ENCODE data around the gene HM13. TPM values are rescaled to one million over a fixed set of nuclear protein-coding genes. Genes with fewer than 3 reads are reported as not detected.

Gene HM13
- total and polyA plus RNA-seq, 9 of the 15 experiments (the other 6 are each of a cell fraction or from before 2014, with no cell fraction given), result 7.7 to 136 (median 74.5) TPM

GRCh38 chr20:31606804-31607639, 92.8 kb downstream of the HM13 start (continued):
- TF ChIP-seq SRSF1 (IDR thresholded peaks at IDR 0.05; ENCODE audit: low read depth, low read length) (no peak), ZNF445 (CRISPR knock-in tag; IDR thresholded peaks at IDR 0.05; ENCODE audit: low read depth) (no peak), PRDM10 (IDR thresholded peaks at IDR 0.05; ENCODE audit: partially characterized antibody) (peak; percentile 78), L3MBTL2 (IDR thresholded peaks at IDR 0.05) (peak; percentile 40; the same call in 1 of the 2 replicates), PHF8 (IDR thresholded peaks at IDR 0.05; ENCODE audit: borderline replicate concordance, low read length) (peak; percentile 0; the same call in 1 of the 2 replicates), SRSF9 (IDR thresholded peaks at IDR 0.05; ENCODE audit: borderline replicate concordance, low read depth, low read length) (no peak), MTF1 (CRISPR knock-in tag; IDR thresholded peaks at IDR 0.05; ENCODE audit: borderline replicate concordance) (no peak), ZNF586 (CRISPR knock-in tag; conservative IDR thresholded peaks at IDR 0.05) (no peak), ATF7 (IDR thresholded peaks at IDR 0.05) (peak; percentile 42; the same call in 1 of the 2 replicates), STAG1 (CRISPR knock-in tag; IDR thresholded peaks at IDR 0.05; ENCODE audit: borderline replicate concordance) (no peak), ETS2 (tag; IDR thresholded peaks at IDR 0.05; ENCODE audit: borderline replicate concordance, poor library complexity, severe bottlenecking) (no peak), ZC3H8 (IDR thresholded peaks at IDR 0.05) (no peak), FOS (IDR thresholded peaks at IDR 0.05; ENCODE audit: extremely low read depth, insufficient read length) (no peak), SIX5 (IDR thresholded peaks at IDR 0.05; ENCODE audit: borderline replicate concordance in 1 of 2, insufficient read depth in 1 of 2, low read depth in 1 of 2, low read length in 2 of 2) (no peak), EHMT2 (IDR thresholded peaks at IDR 0.05) (no peak), TSHZ1 (CRISPR knock-in tag; IDR thresholded peaks at IDR 0.05) (no peak), POLR2A (conservative IDR thresholded peaks at IDR 0.05) (peak; percentile 93), BCOR (IDR thresholded peaks at IDR 0.05) (peak; percentile 72; the same call in 1 of the 2 replicates)
